IPS DF 4.7 (cell line): ENCODE results near the gene NTN5.
"Not testable (repeated sequence)": the region's sequence is repeated elsewhere in the genome, so short reads cannot be mapped to it uniquely, and the experiment has no call there.

ENCODE experiments used
- DNase-seq: peaks from one replicate; pipeline ENCODE4 v3.0.0-alpha.2; 2013; ENCODE audit warnings: low spot score; ENCODE audit errors: extremely low read depth

NTN5 gene

GRCh38 chr19:48670699-48671445 is 1.9 kb downstream of the NTN5 start:
- DNase-seq, result no peak

- no peak for DNase-seq
Measured at GRCh38 chr19:48669903-48670668, 2.7 kb downstream of the NTN5 start.

GRCh38 chr19:48668761-48669160 is 4.1 kb downstream of the NTN5 start:
- DNase-seq, result no peak

GRCh38 chr19:48668332-48668731 is 4.5 kb downstream of the NTN5 start:
- DNase-seq, result no peak

GRCh38 chr19:48665786-48666185 is 7.0 kb downstream of the NTN5 start:
- DNase-seq, result no peak

GRCh38 chr19:48664476-48664875 is 8.3 kb downstream of the NTN5 start:
- DNase-seq, result no peak

- no peak for DNase-seq
Measured at GRCh38 chr19:48663667-48664066, 9.2 kb downstream of the NTN5 start.

- no peak for DNase-seq
Measured at GRCh38 chr19:48661711-48662090, 11.1 kb downstream of the NTN5 start.

GRCh38 chr19:48660852-48661710 is 11.7 kb downstream of the NTN5 start:
- no peak for DNase-seq

- no peak for DNase-seq
Measured at GRCh38 chr19:48659768-48660167, 13.0 kb downstream of the NTN5 start.

GRCh38 chr19:48658483-48658882 is 14.3 kb downstream of the NTN5 start:
- no peak for DNase-seq

- DNase-seq, result not testable (repeated sequence)
Measured at GRCh38 chr19:48657828-48658227, 15.0 kb downstream of the NTN5 start.

- no peak for DNase-seq
Measured at GRCh38 chr19:48656840-48657474, 15.9 kb downstream of the NTN5 start.

GRCh38 chr19:48654299-48655059 is 18.3 kb downstream of the NTN5 start:
- no peak for DNase-seq

GRCh38 chr19:48651683-48652048 is 21.2 kb downstream of the NTN5 start:
- no peak for DNase-seq

- DNase-seq, result no peak
Measured at GRCh38 chr19:48650974-48651682, 21.7 kb downstream of the NTN5 start.

GRCh38 chr19:48648134-48648533 is 24.7 kb downstream of the NTN5 start:
- DNase-seq, result no peak

- DNase-seq, result no peak
Measured at GRCh38 chr19:48646722-48647216, 26.0 kb downstream of the NTN5 start.

GRCh38 chr19:48646001-48646721 is 26.7 kb downstream of the NTN5 start, which contains the start of gene CA11:
Gene CA11 (minus strand): TSS chr19:48646187. CDS start chr19:48645632, 555 bp downstream.
- no peak for DNase-seq
